BLaER1 treated with 17β-estradiol and CSF1 and Interleukin-3, amounts not matched to agents 10 nM and 100 nM (cell line): ENCODE measurements around the gene RHBDD3.

Source experiments
- H3K27ac ChIP-seq, 11 experiments: shearing (Covaris generic); formaldehyde crosslinking; 2 replicates each; pipeline ENCODE4 v1.8.1; 2022
- H3K27me3 ChIP-seq, 11 experiments: shearing (Covaris generic); formaldehyde crosslinking; 2 replicates each; pipeline ENCODE4 v1.8.1; 2022
- H3K36me3 ChIP-seq, 11 experiments: shearing (Covaris generic); formaldehyde crosslinking; 2 replicates each; pipeline ENCODE4 v1.8.1; 2022
- H3K4me1 ChIP-seq, 10 experiments: shearing (Covaris generic); formaldehyde crosslinking; 2 replicates each; pipeline ENCODE4 v1.8.1; 2022
- H3K4me2 ChIP-seq, 11 experiments: shearing (Covaris generic); formaldehyde crosslinking; 2 replicates each; pipeline ENCODE4 v1.8.1; 2022
- H3K4me3 ChIP-seq, 10 experiments: shearing (Covaris generic); formaldehyde crosslinking; 2 replicates each; pipeline ENCODE4 v1.8.1; 2022
- H3K9ac ChIP-seq, 11 experiments: shearing (Covaris generic); formaldehyde crosslinking; 2 replicates each; pipeline ENCODE4 v1.8.1; 2022
- H3K9me3 ChIP-seq, 11 experiments: shearing (Covaris generic); formaldehyde crosslinking; replicated peaks in 1 of 11; 2 replicates each; pipeline ENCODE4 v1.8.1; 2022
- H4K20me1 ChIP-seq, 11 experiments: shearing (Covaris generic); formaldehyde crosslinking; 2 replicates each; pipeline ENCODE4 v1.8.1; 2022
- Cebpa-rat ChIP-seq, 11 experiments: shearing (Covaris generic); IDR thresholded peaks; 2 replicates each; pipeline ENCODE4 v1.8.1; 2022

RHBDD3 gene

DNA sequence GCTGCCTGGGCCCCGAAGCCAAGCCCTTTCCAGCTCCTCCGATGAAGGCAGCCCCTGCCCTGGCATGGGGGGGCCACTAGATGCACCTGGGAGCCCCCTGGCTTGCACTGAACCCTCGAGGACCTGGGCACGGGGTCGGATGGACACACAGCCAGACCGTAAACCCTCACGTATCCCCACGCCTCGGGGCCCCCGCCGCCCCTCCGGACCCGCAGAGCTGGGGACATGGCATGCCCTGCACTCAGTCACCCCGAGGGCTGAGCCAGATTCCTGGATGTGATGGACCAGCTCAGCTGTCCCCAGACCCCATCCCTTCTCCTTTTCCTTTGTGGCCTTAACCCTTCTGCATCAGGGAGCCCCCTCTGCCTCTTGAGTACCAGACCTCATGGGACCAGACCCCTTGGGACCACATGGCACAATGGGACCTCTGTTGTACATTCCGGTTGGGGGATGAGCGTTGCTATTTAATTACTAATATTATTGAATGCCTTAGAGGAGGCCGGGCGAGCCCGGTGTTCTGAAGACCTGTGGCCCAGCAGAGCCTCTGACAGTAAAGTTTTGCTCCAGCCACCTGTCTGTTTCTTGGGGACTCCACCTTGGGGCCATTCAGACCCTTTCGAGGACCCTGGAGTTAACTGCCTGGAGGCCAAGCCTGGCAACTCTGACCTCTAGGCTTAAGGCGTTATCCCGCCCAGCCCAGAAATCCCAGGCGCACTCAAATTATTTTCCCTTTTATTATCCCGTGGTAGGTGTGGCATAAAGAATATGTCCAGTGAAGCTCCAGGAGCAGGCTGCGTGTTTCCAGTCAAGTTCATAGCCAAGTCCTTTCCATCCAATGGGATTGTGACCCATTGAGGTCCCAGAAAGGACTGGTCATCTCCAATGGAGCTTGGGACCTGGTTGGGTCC, 44.7 kb upstream of the RHBDD3 start:
- Histone ChIP-seq H3K4me3 (no peak overlapping the region), H3K36me3 (peaks cover 0 to 4% (median 0%) of the 10 kb centered on the region in 11 experiments; a peak in 1 of 22 replicates), H3K9ac (no peak overlapping the region), H3K9me3 (peaks cover 0 to 5% (median 0%) of the 10 kb centered on the region in 11 experiments; a peak in 1 of 22 replicates), H4K20me1 (peaks cover 7 to 77% (median 35%) of the 10 kb centered on the region in 11 experiments; a peak in 17 of 22 replicates), H3K4me2 (peak overlapping the region in 5 of 11 experiments; percentile 73 to 99 (median 81); a peak in 7 of 22 replicates), H3K27me3 (peaks cover 47 to 83% (median 77%) of the 10 kb centered on the region in 11 experiments), H3K27ac (peak overlapping the region in 2 of 11 experiments; percentile 57 to 79; a peak in 2 of 22 replicates), H3K4me1 (peaks cover 30 to 67% (median 52%) of the 10 kb centered on the region in 10 experiments)
- TF ChIP-seq Cebpa-rat (IDR thresholded peaks at IDR 0.05), result no peak

DNA sequence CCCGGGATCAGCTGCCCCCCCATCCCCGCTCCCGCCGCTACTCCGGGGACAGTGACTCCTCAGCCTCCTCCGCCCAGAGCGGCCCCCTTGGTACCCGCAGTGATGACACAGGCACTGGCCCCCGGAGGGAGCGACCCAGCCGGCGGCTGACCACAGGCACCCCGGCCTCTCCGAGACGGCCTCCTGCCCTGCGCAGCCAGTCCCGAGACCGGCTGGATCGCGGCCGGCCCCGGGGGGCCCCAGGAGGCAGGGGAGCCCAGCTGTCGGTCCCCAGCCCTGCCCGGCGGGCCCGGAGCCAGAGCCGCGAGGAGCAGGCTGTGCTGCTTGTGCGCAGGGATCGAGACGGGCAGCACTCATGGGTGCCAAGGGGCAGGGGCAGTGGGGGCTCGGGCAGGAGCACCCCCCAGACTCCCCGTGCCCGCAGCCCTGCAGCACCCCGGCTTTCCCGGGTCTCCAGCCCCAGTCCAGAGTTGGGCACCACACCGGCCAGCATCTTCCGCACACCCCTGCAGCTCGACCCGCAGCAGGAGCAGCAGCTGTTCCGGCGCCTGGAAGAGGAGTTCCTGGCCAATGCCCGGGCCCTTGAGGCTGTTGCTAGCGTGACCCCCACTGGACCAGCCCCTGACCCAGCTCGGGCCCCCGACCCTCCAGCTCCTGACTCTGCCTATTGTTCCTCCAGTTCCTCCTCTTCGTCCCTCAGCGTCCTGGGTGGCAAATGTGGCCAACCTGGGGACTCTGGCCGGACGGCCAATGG, 43.9 kb upstream of the RHBDD3 start:
- Histone ChIP-seq H3K4me1 (peaks cover 31 to 71% (median 56%) of the 10 kb centered on the region in 10 experiments), H3K4me3 (no peak overlapping the region), H3K9me3 (no peaks in the 10 kb centered on the region; a peak in 1 of 22 replicates), H3K27me3 (peaks cover 39 to 84% (median 77%) of the 10 kb centered on the region in 11 experiments), H3K4me2 (peak overlapping the region in 10 of 11 experiments; percentile 32 to 99 (median 70); a peak in 21 of 22 replicates), H4K20me1 (peaks cover 7 to 78% (median 35%) of the 10 kb centered on the region in 11 experiments; a peak in 17 of 22 replicates), H3K27ac (peak overlapping the region in 4 of 11 experiments; percentile 35 to 79 (median 48); a peak in 7 of 22 replicates), H3K36me3 (no peaks in the 10 kb centered on the region), H3K9ac (peak overlapping the region in 4 of 11 experiments; percentile 5 to 52 (median 19); a peak in 4 of 22 replicates)
- TF ChIP-seq Cebpa-rat (IDR thresholded peaks at IDR 0.05), result no peak

DNA sequence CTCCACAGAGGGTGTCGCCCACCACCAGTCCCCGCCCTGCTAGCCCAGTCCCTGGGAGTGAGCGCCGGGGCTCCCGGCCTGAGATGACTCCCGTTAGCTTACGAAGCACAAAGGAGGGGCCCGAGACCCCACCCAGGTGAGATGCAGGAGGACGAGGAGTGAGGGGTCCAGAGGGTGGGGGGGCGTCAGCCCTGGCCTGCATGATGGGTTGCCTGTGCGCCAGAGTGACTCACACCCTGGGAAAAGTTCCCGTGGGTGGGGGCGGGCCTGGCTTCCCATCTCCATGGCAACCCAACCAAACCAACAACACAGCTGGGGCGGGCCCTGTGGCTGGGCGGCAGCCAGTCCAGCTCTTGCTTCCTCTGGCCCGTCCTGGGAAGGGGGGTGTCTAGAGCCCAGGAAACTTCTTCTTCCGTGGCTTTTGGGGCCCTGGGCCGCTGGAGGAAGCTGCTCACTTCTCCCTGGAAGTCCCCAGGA, 43.1 kb upstream of the RHBDD3 start:
- H3K4me1 ChIP-seq, result peaks cover 39 to 74% (median 63%) of the 10 kb centered on the region in 10 experiments
- H3K4me2 ChIP-seq, result peak overlapping the region; percentile 32 to 99 (median 68)
- no peak overlapping the region for H3K4me3 ChIP-seq
- H3K9me3 ChIP-seq, result no peaks in the 10 kb centered on the region; a peak in 1 of 22 replicates
- H3K27ac ChIP-seq, result peak overlapping the region in 3 of 11 experiments; percentile 35 to 79 (median 41); a peak in 6 of 22 replicates
- peaks cover 7 to 78% (median 35%) of the 10 kb centered on the region in 11 experiments; a peak in 17 of 22 replicates for H4K20me1 ChIP-seq
- no peaks in the 10 kb centered on the region for H3K36me3 ChIP-seq
- TF ChIP-seq Cebpa-rat (IDR thresholded peaks at IDR 0.05), result no peak
- H3K27me3 ChIP-seq, result peaks cover 32 to 84% (median 77%) of the 10 kb centered on the region in 11 experiments
- H3K9ac ChIP-seq, result peak overlapping the region in 2 of 11 experiments; percentile 19 to 52; a peak in 2 of 22 replicates

DNA sequence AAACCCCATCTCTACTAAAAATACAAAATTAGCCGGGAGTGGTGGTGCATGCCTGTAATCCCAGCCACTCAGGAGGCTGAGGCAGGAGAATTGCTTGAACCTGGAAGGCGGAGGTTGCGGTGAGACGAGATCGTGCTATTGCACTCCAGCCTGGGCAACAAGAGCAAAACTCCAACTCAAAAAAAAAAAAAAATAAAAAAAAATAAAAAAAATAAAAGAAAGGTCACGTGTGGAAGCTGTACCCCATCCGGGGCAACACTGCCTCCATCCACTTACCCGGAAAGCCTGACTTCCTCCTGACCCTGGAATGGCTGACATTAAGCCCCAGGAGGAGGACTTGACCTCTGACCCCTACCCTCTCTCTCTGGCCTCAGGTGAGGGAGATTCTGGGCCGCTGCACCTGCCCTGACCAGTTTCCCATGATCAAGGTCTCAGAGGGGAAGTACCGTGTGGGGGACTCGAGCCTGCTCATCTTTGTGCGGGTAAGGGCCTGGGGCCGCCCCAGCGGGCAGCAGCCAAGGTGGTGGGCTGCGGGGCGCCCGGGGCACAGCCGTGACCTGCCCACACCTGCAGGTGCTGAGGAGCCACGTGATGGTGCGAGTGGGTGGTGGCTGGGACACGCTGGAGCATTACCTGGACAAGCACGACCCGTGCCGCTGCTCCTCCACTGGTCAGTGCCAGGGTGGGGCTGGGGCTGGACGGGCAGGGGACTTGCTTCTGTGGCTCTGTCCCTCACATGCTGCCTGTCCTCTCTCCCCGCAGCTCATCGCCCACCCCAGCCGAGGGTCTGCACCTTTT, 42.5 kb upstream of the RHBDD3 start:
- Histone ChIP-seq H3K4me1 (peaks cover 45 to 81% (median 69%) of the 10 kb centered on the region in 10 experiments), H3K27me3 (peaks cover 28 to 84% (median 77%) of the 10 kb centered on the region in 11 experiments), H3K4me3 (no peak overlapping the region), H3K36me3 (no peaks in the 10 kb centered on the region), H4K20me1 (peaks cover 7 to 75% (median 33%) of the 10 kb centered on the region in 11 experiments; a peak in 17 of 22 replicates), H3K4me2 (peak overlapping the region; percentile 32 to 99 (median 78)), H3K9me3 (no peaks in the 10 kb centered on the region; a peak in 1 of 22 replicates), H3K27ac (peak overlapping the region in 2 of 11 experiments; percentile 41 to 79; a peak in 6 of 22 replicates), H3K9ac (peak overlapping the region in 1 of 11 experiments; percentile 52; a peak in 1 of 22 replicates)
- TF ChIP-seq Cebpa-rat (IDR thresholded peaks at IDR 0.05), result no peak

DNA sequence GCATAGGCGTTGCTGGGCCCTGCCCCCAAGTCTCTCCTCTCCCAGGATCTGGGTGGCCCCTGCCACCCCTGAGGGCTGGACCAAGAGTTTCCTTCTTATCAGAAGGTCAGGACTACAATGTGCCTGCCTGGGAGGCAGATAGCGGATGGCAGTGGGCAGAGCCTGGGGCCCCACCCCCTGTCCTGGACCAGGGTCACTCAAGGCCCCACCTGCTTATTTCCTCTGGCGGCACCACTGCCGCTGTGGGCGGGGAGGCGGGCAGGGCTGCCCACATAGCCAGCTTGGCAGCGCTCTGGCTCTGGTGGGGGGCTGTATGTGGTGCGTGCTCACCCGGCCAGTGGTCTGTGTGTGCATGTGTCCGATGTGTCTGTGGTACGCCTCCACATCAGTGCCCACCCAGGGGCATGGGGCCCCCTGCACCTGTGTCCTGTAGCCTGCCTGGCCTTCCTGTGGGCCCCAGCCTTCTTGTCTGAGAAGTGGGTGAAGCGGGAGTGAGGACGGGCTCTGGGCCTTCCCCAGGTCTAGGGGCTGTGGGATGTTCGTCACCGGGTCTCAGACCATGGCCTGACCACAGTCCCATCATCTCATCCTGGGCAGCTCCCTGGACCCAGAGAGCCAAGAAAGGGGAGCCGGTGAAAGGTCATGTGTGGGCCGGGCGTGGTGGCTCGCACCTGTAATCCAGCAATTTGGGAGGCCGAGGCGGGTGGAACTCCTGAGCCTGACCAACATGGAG, 41.7 kb upstream of the RHBDD3 start:
- H3K27me3 ChIP-seq, result peaks cover 21 to 81% (median 72%) of the 10 kb centered on the region in 11 experiments
- H3K27ac ChIP-seq, result peak overlapping the region in 1 of 11 experiments; percentile 79; a peak in 1 of 22 replicates
- peak overlapping the region in 5 of 11 experiments; percentile 0 to 55 (median 11); a peak in 4 of 22 replicates for H3K9ac ChIP-seq
- H3K36me3 ChIP-seq, result no peaks in the 10 kb centered on the region
- H3K4me2 ChIP-seq, result peak overlapping the region; percentile 60 to 99 (median 89)
- peak overlapping the region in 3 of 10 experiments; percentile 26 to 82 (median 31); a peak in 1 of 20 replicates for H3K4me3 ChIP-seq
- H4K20me1 ChIP-seq, result peaks cover 7 to 68% (median 27%) of the 10 kb centered on the region in 11 experiments; a peak in 17 of 22 replicates
- H3K9me3 ChIP-seq, result no peaks in the 10 kb centered on the region
- no peak for TF ChIP-seq Cebpa-rat (IDR thresholded peaks at IDR 0.05)
- H3K4me1 ChIP-seq, result peaks cover 53 to 85% (median 68%) of the 10 kb centered on the region in 10 experiments

DNA sequence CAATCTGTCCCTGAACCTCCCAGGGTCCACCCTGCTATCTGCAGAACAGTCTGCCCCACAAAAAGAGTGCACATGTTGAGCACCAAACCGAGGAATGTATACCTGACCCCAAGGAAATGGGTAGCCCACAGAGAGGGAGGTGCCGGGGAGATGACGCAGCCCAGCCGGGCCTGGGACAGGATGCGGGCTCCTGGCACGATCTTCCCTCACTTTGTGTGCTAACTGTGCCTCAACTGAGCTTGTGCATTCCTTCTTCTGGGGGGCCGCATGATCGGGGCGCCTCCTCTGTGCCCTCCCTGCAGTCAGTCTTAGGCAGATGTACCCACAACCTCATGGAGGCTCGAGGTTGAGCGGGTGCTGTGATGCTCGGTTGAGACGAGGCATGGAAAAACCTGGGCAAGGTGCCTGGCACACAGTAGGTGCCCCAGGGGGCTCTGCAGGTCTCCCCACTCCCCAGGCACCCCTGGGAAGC, 41.0 kb upstream of the RHBDD3 start:
- Histone ChIP-seq H4K20me1 (peaks cover 7 to 61% (median 27%) of the 10 kb centered on the region in 11 experiments; a peak in 17 of 22 replicates), H3K4me2 (peak overlapping the region; percentile 60 to 99 (median 89)), H3K9ac (peak overlapping the region in 3 of 11 experiments; percentile 5 to 55 (median 42); a peak in 3 of 22 replicates), H3K27me3 (peaks cover 14 to 74% (median 66%) of the 10 kb centered on the region in 11 experiments), H3K4me3 (peak overlapping the region in 3 of 10 experiments; percentile 26 to 82 (median 31); a peak in 5 of 20 replicates), H3K27ac (peak overlapping the region in 1 of 11 experiments; percentile 79; a peak in 1 of 22 replicates), H3K4me1 (peaks cover 60 to 85% (median 73%) of the 10 kb centered on the region in 10 experiments), H3K36me3 (no peaks in the 10 kb centered on the region), H3K9me3 (no peaks in the 10 kb centered on the region)
- TF ChIP-seq Cebpa-rat (IDR thresholded peaks at IDR 0.05), result no peak
